ENCODE results near the gene RAB1B. TPM values are rescaled to one million over a fixed set of nuclear protein-coding genes. Genes with fewer than 3 reads are reported as not detected.
"Not testable (repeated sequence)": the region's sequence is repeated elsewhere in the genome, so short reads cannot be mapped to it uniquely, and the experiment has no call there.

The RAB1B gene
- total and polyA plus RNA-seq, 2 donors from 2014 or later = 153 to 197 TPM

DNA sequence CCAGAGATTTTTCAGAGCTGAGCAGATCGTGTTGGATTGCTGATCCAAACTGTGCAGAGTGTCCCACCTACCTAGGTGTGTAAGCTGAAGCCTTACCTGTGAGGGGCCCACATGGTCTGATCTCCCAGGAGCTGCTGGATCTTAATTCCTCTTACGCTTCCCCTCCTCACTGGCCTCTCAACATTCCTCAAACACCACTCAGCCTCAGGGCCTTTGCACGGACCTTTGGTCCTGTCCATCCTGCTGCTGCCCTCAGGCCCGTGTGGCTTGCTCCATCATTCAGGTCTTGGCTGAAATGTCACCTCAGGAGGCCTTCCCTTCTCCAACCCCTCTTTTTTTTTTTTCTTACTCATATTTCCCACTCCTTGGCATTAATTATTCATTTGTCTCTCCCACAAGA is 21.1 kb upstream of the RAB1B start:
- Histone ChIP-seq H3K9ac (ENCODE audit: low read length in 3 of 3) (no peak overlapping the region), H3K4me3 (ENCODE audit: low read length in 3 of 3) (no peak overlapping the region), H3K9me3 (ENCODE audit: control insufficient read depth in 2 of 3, insufficient read depth in 1 of 3, low read length in 3 of 3) (no peaks in the 10 kb centered on the region), H3K27ac (ENCODE audit: low read depth in 2 of 2, low read length in 2 of 2) (no peak overlapping the region), H3K36me3 (ENCODE audit: control insufficient read depth in 2 of 3, insufficient read depth in 3 of 3, low read length in 3 of 3) (peaks cover 0 to 3% (median 0%) of the 10 kb centered on the region in 3 donors), H3K4me1 (ENCODE audit: control insufficient read depth in 2 of 3, insufficient read depth in 2 of 3, low read depth in 1 of 3, low read length in 3 of 3) (no peaks in the 10 kb centered on the region), H3K27me3 (ENCODE audit: control insufficient read depth, insufficient read depth, low read length) (no peaks in the 10 kb centered on the region)
- TF ChIP-seq, protein P1, sequence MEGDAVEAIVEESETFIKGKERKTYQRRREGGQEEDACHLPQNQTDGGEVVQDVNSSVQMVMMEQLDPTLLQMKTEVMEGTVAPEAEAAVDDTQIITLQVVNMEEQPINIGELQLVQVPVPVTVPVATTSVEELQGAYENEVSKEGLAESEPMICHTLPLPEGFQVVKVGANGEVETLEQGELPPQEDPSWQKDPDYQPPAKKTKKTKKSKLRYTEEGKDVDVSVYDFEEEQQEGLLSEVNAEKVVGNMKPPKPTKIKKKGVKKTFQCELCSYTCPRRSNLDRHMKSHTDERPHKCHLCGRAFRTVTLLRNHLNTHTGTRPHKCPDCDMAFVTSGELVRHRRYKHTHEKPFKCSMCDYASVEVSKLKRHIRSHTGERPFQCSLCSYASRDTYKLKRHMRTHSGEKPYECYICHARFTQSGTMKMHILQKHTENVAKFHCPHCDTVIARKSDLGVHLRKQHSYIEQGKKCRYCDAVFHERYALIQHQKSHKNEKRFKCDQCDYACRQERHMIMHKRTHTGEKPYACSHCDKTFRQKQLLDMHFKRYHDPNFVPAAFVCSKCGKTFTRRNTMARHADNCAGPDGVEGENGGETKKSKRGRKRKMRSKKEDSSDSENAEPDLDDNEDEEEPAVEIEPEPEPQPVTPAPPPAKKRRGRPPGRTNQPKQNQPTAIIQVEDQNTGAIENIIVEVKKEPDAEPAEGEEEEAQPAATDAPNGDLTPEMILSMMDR (IDR thresholded peaks at IDR 0.05; ENCODE audit: borderline replicate concordance, extremely low read depth, insufficient read depth) = no peak
- DNase-seq (no peak), FAIRE-seq (no peak)
- intact Hi-C loops (cut with DNase I) = no loop called here

DNA sequence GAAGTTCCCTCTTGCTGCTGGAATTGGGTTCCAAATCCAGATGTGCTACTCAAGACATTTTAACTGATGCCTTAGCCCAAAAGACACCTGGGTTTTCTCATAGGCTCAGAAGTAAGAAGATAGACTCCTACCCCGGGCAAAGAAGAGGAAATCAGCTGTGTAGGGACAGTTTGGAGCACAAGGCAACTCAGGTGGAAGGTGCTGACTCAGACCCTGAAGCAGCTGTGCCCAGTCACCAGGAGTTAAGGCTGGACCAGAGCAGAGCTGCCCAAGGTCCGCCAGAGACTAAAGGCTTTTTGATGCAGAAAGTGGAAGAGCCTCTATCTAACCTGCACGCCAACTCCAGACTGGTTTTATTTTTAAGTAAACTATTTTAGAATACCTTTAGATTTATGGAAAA is 20.6 kb upstream of the RAB1B start:
- TF ChIP-seq, protein P1 (IDR thresholded peaks at IDR 0.05; ENCODE audit: borderline replicate concordance, extremely low read depth, insufficient read depth) = no peak
- Histone ChIP-seq H3K9ac (ENCODE audit: low read length in 3 of 3) (no peak overlapping the region), H3K27ac (ENCODE audit: low read depth in 2 of 2, low read length in 2 of 2) (no peak overlapping the region), H3K4me3 (ENCODE audit: low read length in 3 of 3) (no peak overlapping the region), H3K4me1 (ENCODE audit: control insufficient read depth in 2 of 3, insufficient read depth in 2 of 3, low read depth in 1 of 3, low read length in 3 of 3) (no peaks in the 10 kb centered on the region), H3K27me3 (ENCODE audit: control insufficient read depth, insufficient read depth, low read length) (no peaks in the 10 kb centered on the region), H3K9me3 (ENCODE audit: control insufficient read depth in 2 of 3, insufficient read depth in 1 of 3, low read length in 3 of 3) (no peaks in the 10 kb centered on the region), H3K36me3 (ENCODE audit: control insufficient read depth in 2 of 3, insufficient read depth in 3 of 3, low read length in 3 of 3) (peaks cover 0 to 3% (median 0%) of the 10 kb centered on the region in 3 donors)
- DNase-seq = no peak
- intact Hi-C loops (cut with DNase I) = no loop called here
- no peak for FAIRE-seq

DNA sequence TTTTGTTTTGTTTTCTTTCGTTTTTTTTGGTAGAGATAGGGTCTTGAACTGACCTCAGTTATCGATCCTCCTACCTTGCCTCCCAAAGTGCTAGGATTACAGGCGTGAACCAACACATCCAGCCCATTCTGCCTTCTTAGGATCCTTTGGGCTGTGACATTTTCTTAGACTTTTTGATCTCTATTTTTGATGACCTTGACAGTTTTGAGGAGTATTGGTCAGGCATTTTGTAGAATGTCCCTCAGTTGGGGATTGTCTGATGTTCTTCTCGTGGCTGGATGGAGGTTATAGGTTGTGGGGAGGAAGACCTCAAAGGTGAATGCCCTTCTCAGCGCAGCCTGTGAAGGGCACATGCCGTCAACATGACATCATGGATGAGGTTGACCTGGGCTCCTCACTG is 19.5 kb upstream of the RAB1B start:
- peaks cover 0 to 3% (median 0%) of the 10 kb centered on the region in 3 donors for H3K36me3 ChIP-seq (ENCODE audit: control insufficient read depth in 2 of 3, insufficient read depth in 3 of 3, low read length in 3 of 3)
- no peak overlapping the region for H3K9ac ChIP-seq (ENCODE audit: low read length in 3 of 3)
- FAIRE-seq (no peak), DNase-seq (no peak)
- no peak overlapping the region for H3K27ac ChIP-seq (ENCODE audit: low read depth in 2 of 2, low read length in 2 of 2)
- H3K4me1 ChIP-seq (ENCODE audit: control insufficient read depth in 2 of 3, insufficient read depth in 2 of 3, low read depth in 1 of 3, low read length in 3 of 3) = no peaks in the 10 kb centered on the region
- intact Hi-C loops (cut with DNase I) = no loop called here
- H3K4me3 ChIP-seq (ENCODE audit: low read length in 3 of 3) = no peak overlapping the region
- no peaks in the 10 kb centered on the region for H3K9me3 ChIP-seq (ENCODE audit: control insufficient read depth in 2 of 3, insufficient read depth in 1 of 3, low read length in 3 of 3)
- no peaks in the 10 kb centered on the region for H3K27me3 ChIP-seq (ENCODE audit: control insufficient read depth, insufficient read depth, low read length)
- TF ChIP-seq, protein P1 (IDR thresholded peaks at IDR 0.05; ENCODE audit: borderline replicate concordance, extremely low read depth, insufficient read depth) = no peak

DNA sequence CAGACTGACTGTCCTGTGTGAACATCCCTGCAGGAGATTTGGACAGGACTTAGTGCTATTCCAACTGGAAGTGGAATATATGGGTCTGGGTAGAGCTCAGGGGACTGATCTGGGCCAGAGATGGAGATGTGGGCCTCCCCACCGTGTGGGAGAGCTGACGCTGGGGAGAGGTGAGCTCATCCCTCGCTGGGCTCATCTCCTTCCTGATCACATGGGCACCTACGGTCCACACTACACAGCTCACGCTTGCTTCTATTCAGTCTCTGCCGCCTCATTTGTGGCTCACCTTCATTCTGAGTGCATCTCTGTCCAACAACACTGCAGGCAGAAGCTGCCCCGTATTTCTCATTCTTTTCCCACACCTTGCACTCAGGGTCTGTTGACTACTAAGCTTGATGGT is 16.6 kb upstream of the RAB1B start:
- Histone ChIP-seq H3K4me1 (ENCODE audit: control insufficient read depth in 2 of 3, insufficient read depth in 2 of 3, low read depth in 1 of 3, low read length in 3 of 3) (peaks cover 0 to 2% (median 0%) of the 10 kb centered on the region in 3 donors), H3K9ac (ENCODE audit: low read length in 3 of 3) (no peak overlapping the region), H3K9me3 (ENCODE audit: control insufficient read depth in 2 of 3, insufficient read depth in 1 of 3, low read length in 3 of 3) (no peaks in the 10 kb centered on the region), H3K27ac (ENCODE audit: low read depth in 2 of 2, low read length in 2 of 2) (no peak overlapping the region), H3K36me3 (ENCODE audit: control insufficient read depth in 2 of 3, insufficient read depth in 3 of 3, low read length in 3 of 3) (no peaks in the 10 kb centered on the region), H3K4me3 (ENCODE audit: low read length in 3 of 3) (no peak overlapping the region), H3K27me3 (ENCODE audit: control insufficient read depth, insufficient read depth, low read length) (no peaks in the 10 kb centered on the region)
- TF ChIP-seq, protein P1 (IDR thresholded peaks at IDR 0.05; ENCODE audit: borderline replicate concordance, extremely low read depth, insufficient read depth) = no peak
- no peak for FAIRE-seq
- intact Hi-C loops (cut with DNase I) = no loop called here
- DNase-seq = no peak

DNA sequence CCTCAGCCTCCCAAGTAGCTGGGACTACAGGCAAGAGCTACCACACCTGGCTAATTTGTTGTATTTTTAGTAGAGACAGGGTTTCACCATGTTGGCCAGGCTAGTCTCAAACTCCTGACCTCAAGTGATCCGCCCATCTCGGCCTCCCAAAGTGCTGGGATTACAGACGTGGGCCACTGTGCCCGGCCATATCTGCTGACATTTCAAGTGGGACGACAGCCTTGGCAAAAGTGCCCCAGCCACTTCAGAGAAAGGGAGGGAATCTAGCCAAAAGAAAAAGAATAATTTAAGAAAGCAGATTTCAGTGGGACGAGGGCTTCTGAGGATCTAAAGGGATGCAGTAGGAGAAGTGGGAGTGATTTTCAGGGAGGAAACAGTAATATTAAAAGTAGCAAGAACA is 15.4 kb upstream of the RAB1B start:
- H3K4me1 ChIP-seq (ENCODE audit: control insufficient read depth in 2 of 3, insufficient read depth in 2 of 3, low read depth in 1 of 3, low read length in 3 of 3); H3K4me3 ChIP-seq (ENCODE audit: low read length in 3 of 3); FAIRE-seq; intact Hi-C loops (cut with DNase I); H3K36me3 ChIP-seq (ENCODE audit: control insufficient read depth in 2 of 3, insufficient read depth in 3 of 3, low read length in 3 of 3); H3K27me3 ChIP-seq (ENCODE audit: control insufficient read depth, insufficient read depth, low read length); H3K9me3 ChIP-seq (ENCODE audit: control insufficient read depth in 2 of 3, insufficient read depth in 1 of 3, low read length in 3 of 3); H3K27ac ChIP-seq (ENCODE audit: low read depth in 2 of 2, low read length in 2 of 2); DNase-seq; H3K9ac ChIP-seq (ENCODE audit: low read length in 3 of 3): not testable (repeated sequence)

Data from kidney (tissue), 14 donors.